Loucy (cell line): Measurements from ENCODE around the gene GRK3.

ENCODE experiments used
- EZH2phosphoT487 ChIP-seq: fragments of 200-600 bp; IDR thresholded peaks from 2 replicates; pipeline ENCODE4 v1.6.1; 2018; ENCODE audit warnings: antibody characterized with exemption, mild to moderate bottlenecking, moderate library complexity, borderline replicate concordance
- TF ChIP-seq, protein P1 (sequence below): fragments of 200-600 bp; sonication (generic); conservative IDR thresholded peaks from 2 replicates; pipeline ENCODE4 v1.5.1; 2014; ENCODE audit warnings: mild to moderate bottlenecking, antibody characterized with exemption, low read length

GRCh38 chr22:25739659-25740344, 175.3 kb downstream of the GRK3 start:
- TF ChIP-seq, protein P1, sequence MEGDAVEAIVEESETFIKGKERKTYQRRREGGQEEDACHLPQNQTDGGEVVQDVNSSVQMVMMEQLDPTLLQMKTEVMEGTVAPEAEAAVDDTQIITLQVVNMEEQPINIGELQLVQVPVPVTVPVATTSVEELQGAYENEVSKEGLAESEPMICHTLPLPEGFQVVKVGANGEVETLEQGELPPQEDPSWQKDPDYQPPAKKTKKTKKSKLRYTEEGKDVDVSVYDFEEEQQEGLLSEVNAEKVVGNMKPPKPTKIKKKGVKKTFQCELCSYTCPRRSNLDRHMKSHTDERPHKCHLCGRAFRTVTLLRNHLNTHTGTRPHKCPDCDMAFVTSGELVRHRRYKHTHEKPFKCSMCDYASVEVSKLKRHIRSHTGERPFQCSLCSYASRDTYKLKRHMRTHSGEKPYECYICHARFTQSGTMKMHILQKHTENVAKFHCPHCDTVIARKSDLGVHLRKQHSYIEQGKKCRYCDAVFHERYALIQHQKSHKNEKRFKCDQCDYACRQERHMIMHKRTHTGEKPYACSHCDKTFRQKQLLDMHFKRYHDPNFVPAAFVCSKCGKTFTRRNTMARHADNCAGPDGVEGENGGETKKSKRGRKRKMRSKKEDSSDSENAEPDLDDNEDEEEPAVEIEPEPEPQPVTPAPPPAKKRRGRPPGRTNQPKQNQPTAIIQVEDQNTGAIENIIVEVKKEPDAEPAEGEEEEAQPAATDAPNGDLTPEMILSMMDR, result no peak
- TF ChIP-seq EZH2phosphoT487, result no peak
